Lung (tissue), 12 donors: ENCODE data around the gene LEUTX. TPM values are rescaled to one million over a fixed set of nuclear protein-coding genes. Genes with fewer than 3 reads are reported as not detected.

Experiments
- ATAC-seq: fragments of 200-7000 bp; cut with Tn5 transposase; one replicate; pipeline ENCODE4 v1.9.1; 2020; ENCODE audit warnings: moderate number of reproducible peaks; ENCODE audit not compliant: insufficient read depth, low FRiP score
- DNase-seq, 3 donors: peaks; one replicate each; pipeline ENCODE4 v3.0.0-alpha.2; 2013 to 2017
- H3K27ac ChIP-seq, 2 donors: one replicate each; pipeline ENCODE4 v1.5.1; 2013; ENCODE audit warnings: mild to moderate bottlenecking in 2 of 2, moderate library complexity in 2 of 2, control low read depth in 1 of 2, inconsistent platforms in 1 of 2, low read depth in 1 of 2, low read length in 1 of 2
- H3K27me3 ChIP-seq, 3 donors: one replicate each; pipeline ENCODE4 v1.5.1; 2013; ENCODE audit warnings: low read length in 2 of 3; ENCODE audit not compliant: control insufficient read depth in 3 of 3, insufficient read depth in 3 of 3
- H3K36me3 ChIP-seq, 4 donors: one replicate each; pipeline ENCODE4 v1.5.1; 2013; ENCODE audit warnings: low read length in 4 of 4, mild to moderate bottlenecking in 1 of 4, moderate library complexity in 1 of 4; ENCODE audit not compliant: control insufficient read depth in 4 of 4, insufficient read depth in 4 of 4
- H3K4me1 ChIP-seq, 5 donors: one replicate each; pipeline ENCODE4 v1.5.1; 2013; ENCODE audit warnings: low read length in 5 of 5, mild to moderate bottlenecking in 2 of 5, moderate library complexity in 1 of 5; ENCODE audit not compliant: control insufficient read depth in 5 of 5, insufficient read depth in 5 of 5
- H3K4me3 ChIP-seq: one replicate; pipeline ENCODE4 v1.5.1; 2013; ENCODE audit warnings: mild to moderate bottlenecking, control low read depth, moderate library complexity
- H3K9ac ChIP-seq, 2 donors: one replicate each; pipeline ENCODE4 v1.5.1; 2013; ENCODE audit warnings: low read length in 2 of 2, control low read depth in 1 of 2; ENCODE audit not compliant: insufficient read depth in 1 of 2
- H3K9me3 ChIP-seq, 4 donors: one replicate each; pipeline ENCODE4 v1.5.1; 2013; ENCODE audit warnings: low read length in 3 of 4, mild to moderate bottlenecking in 1 of 4, moderate library complexity in 1 of 4; ENCODE audit not compliant: control insufficient read depth in 4 of 4, insufficient read depth in 3 of 4
- CTCF ChIP-seq: IDR thresholded peaks from 2 replicates; pipeline ENCODE4 v1.5.1; 2012; ENCODE audit warnings: mild to moderate bottlenecking; ENCODE audit errors: control extremely low read depth, extremely low read depth
- WGBS, 2 donors: extraction: QIAGEN DNeasy Blood & Tissue Kit; methylation state at CpG; one replicate each; pipeline ENCODE4 v1.1.7; 2013; 5-methylcytosine and 5-hydroxymethylcytosine counted together
- polyA plus RNA-seq, 2 donors: library from polyadenylated mRNA; stranded (reverse); fragments of 200-250 nt; gene quantifications; one replicate each; pipeline ENCODE4 v1.2.1, GENCODE V29; 2013
- total RNA-seq, 2 donors: library from RNA; depleted of rRNA in 1 of 2; stranded (reverse); fragments of >200 nt in 1 of 2; gene quantifications; one replicate each; pipeline ENCODE4 v1.2.1, GENCODE V29; 2014 to 2021
- donor health status: control.
- donor health status: control.
- donor health status: Bipolar disorder and iron deficiency.
- donor health status: healthy.
- donor health status: DM: yes; HTN: yes; CAD: no.

The LEUTX gene
- total and polyA plus RNA-seq, 4 donors, result not detected

- no peak overlapping the region for H3K27ac ChIP-seq
- peaks cover 0 to 3% (median 0%) of the 10 kb centered on the region in 4 donors for H3K9me3 ChIP-seq
- DNase-seq (peak; percentile 21 to 36 (median 35)), ATAC-seq (no peak)
- TF ChIP-seq CTCF, result peak; percentile 26
- H3K4me3 ChIP-seq, result no peak overlapping the region
- no peak overlapping the region for H3K9ac ChIP-seq
- 46 to 48% methylated on average over 16 of the region's 16 CpGs for WGBS, 2 donors
- H3K4me1 ChIP-seq, result no peaks in the 10 kb centered on the region
- H3K36me3 ChIP-seq, result no peaks in the 10 kb centered on the region
- H3K27me3 ChIP-seq, result peaks cover 0 to 3% (median 0%) of the 10 kb centered on the region in 3 donors
These were observed 13.3 kb upstream of the LEUTX start for GRCh38 chr19:39765091-39766076.

DNA sequence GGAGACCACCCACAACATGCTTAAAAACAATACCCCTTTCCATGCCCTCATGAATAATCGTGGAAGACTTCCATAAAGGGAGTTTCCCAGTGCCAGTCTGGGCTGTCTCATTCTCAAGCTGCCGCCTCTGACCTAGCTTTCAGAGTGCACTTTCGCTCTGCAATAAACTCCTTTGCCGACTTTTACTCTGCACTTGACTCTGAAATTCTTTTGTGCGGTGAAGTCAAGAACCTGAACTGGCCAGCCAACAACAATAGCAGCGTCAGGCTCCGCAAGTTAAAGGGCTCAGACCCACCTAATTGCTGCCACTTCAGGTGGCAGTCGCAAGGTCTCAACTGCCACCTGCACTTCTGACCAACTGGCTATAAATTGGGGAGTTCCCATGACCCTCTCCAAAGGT is 10.3 kb upstream of the LEUTX start:
- WGBS, 2 donors, result 59 to 74% methylated on average over 8 of the region's 8 CpGs
- H3K27ac ChIP-seq, result no peak overlapping the region
- no peak overlapping the region for H3K4me3 ChIP-seq
- TF ChIP-seq CTCF, result no peak
- no peak overlapping the region for H3K9ac ChIP-seq
- no peaks in the 10 kb centered on the region for H3K36me3 ChIP-seq
- DNase-seq (peak in 2 of 3 donors; percentile 2 to 37), ATAC-seq (no peak)
- H3K27me3 ChIP-seq, result no peaks in the 10 kb centered on the region
- H3K9me3 ChIP-seq, result peaks cover 0 to 3% (median 0%) of the 10 kb centered on the region in 4 donors
- no peaks in the 10 kb centered on the region for H3K4me1 ChIP-seq

GRCh38 chr19:39768786-39769185 is 9.9 kb upstream of the LEUTX start:
- H3K36me3 ChIP-seq, result no peaks in the 10 kb centered on the region
- peaks cover 0 to 3% (median 0%) of the 10 kb centered on the region in 4 donors for H3K9me3 ChIP-seq
- no peak for TF ChIP-seq CTCF
- DNase-seq, result no peak
- H3K27ac ChIP-seq, result no peak overlapping the region
- no peaks in the 10 kb centered on the region for H3K4me1 ChIP-seq
- ATAC-seq, result no peak
- no peak overlapping the region for H3K4me3 ChIP-seq
- WGBS, 2 donors, result 52 to 64% methylated on average over 4 of the region's 4 CpGs
- no peak overlapping the region for H3K9ac ChIP-seq
- H3K27me3 ChIP-seq, result no peaks in the 10 kb centered on the region
